SK-N-SH treated with all-trans-retinoic acid at 6 μM for 48 hours (cell line): ENCODE measurements around the gene TRAPPC2B.

ENCODE experiments used
- TCF4 ChIP-seq: fragments of 250-450 bp; sonication (Bioruptor Pico); IDR thresholded peaks from 2 replicates; pipeline ENCODE4 v1.8.0; 2021; ENCODE audit warnings: mild to moderate bottlenecking, moderate library complexity, borderline replicate concordance
- TOX ChIP-seq: fragments of 250-450 bp; sonication (Bioruptor Pico); IDR thresholded peaks from 2 replicates; pipeline ENCODE4 v1.8.0; 2021; ENCODE audit warnings: mild to moderate bottlenecking, moderate library complexity, borderline replicate concordance
- ZNF565 ChIP-seq: fragments of 450-650 bp; formaldehyde crosslinking; conservative IDR thresholded peaks from 2 replicates; pipeline ENCODE4 v1.5.0; 2020; ENCODE audit warnings: low read depth, mild to moderate bottlenecking, moderate library complexity
- ZNF8 ChIP-seq: fragments of 450-650 bp; formaldehyde crosslinking; IDR thresholded peaks from 2 replicates; pipeline ENCODE4 v1.5.0; 2020; ENCODE audit warnings: mild to moderate bottlenecking, moderate library complexity

- no peak for TF ChIP-seq ZNF565 (CRISPR knock-in tag)
- TF ChIP-seq ZNF8 (CRISPR knock-in tag), result no peak
- TF ChIP-seq TCF4 (CRISPR knock-in tag), result no peak
- no peak for TF ChIP-seq TOX (CRISPR knock-in tag)
These were observed 14.3 kb downstream of the TRAPPC2B start for GRCh38 chr19:57377498-57378146.
